Ectodermal cell (in vitro differentiated cells): ENCODE data around the gene CUX1.
"Not testable (repeated sequence)": the region's sequence is repeated elsewhere in the genome, so short reads cannot be mapped to it uniquely, and the experiment has no call there.

ENCODE experiments used
- H3K27ac ChIP-seq: 2 replicates; pipeline ENCODE4 v1.7.0; 2013; ENCODE audit warnings: mild to moderate bottlenecking, low read depth, low read length; ENCODE audit not compliant: insufficient read depth, poor library complexity, severe bottlenecking
- H3K27me3 ChIP-seq: 2 replicates; pipeline ENCODE4 v1.7.0; 2013; ENCODE audit warnings: mild to moderate bottlenecking, low read length; ENCODE audit not compliant: insufficient read depth, control insufficient read depth, poor library complexity, severe bottlenecking
- H3K36me3 ChIP-seq: one replicate; pipeline ENCODE4 v1.7.0; 2013; ENCODE audit warnings: low read length; ENCODE audit not compliant: control insufficient read depth, insufficient read depth
- H3K4me1 ChIP-seq: one replicate; pipeline ENCODE4 v1.7.0; 2013; ENCODE audit warnings: low read length; ENCODE audit not compliant: control insufficient read depth, insufficient read depth
- H3K4me3 ChIP-seq: 2 replicates; pipeline ENCODE4 v1.7.0; 2013; ENCODE audit warnings: low read depth, low read length, control low read depth; ENCODE audit not compliant: insufficient read depth
- H3K9me3 ChIP-seq: 2 replicates; pipeline ENCODE4 v1.7.0; 2013; ENCODE audit warnings: mild to moderate bottlenecking, low read length, moderate library complexity; ENCODE audit not compliant: control insufficient read depth
- WGBS, 2 experiments: methylation state at CpG; one replicate each; pipeline ENCODE4 v1.1.7; 2013; ENCODE audit warnings: missing lambda C conversion rate in 2 of 2; 5-methylcytosine and 5-hydroxymethylcytosine counted together

Gene CUX1

GRCh38 chr7:101862280-101863220 is 45.1 kb downstream of the CUX1 start:
- 74 to 76% methylated on average over 16 to 18 of the region's 18 CpGs for WGBS, 2 experiments
- no peaks in the 10 kb centered on the region for H3K9me3 ChIP-seq
- H3K4me3 ChIP-seq = no peak overlapping the region
- H3K27ac ChIP-seq = peak overlapping the region; percentile 48
- peaks cover 16% of the 10 kb centered on the region for H3K4me1 ChIP-seq
- no peaks in the 10 kb centered on the region for H3K36me3 ChIP-seq
- H3K27me3 ChIP-seq = no peaks in the 10 kb centered on the region

GRCh38 chr7:101863598-101863997 is 46.2 kb downstream of the CUX1 start:
- Histone ChIP-seq H3K27me3 (no peaks in the 10 kb centered on the region), H3K4me1 (peaks cover 13% of the 10 kb centered on the region), H3K36me3 (peaks cover 3% of the 10 kb centered on the region), H3K4me3 (no peak overlapping the region), H3K27ac (no peak overlapping the region), H3K9me3 (no peaks in the 10 kb centered on the region)
- 94 to 95% methylated on average over 6 of the region's 6 CpGs for WGBS, 2 experiments

GRCh38 chr7:101864039-101864438 is 46.6 kb downstream of the CUX1 start:
- H3K4me3 ChIP-seq = no peak overlapping the region
- WGBS, 2 experiments = 78 to 83% methylated on average over 4 of the region's 4 CpGs
- H3K27me3 ChIP-seq = no peaks in the 10 kb centered on the region
- peaks cover 3% of the 10 kb centered on the region for H3K36me3 ChIP-seq
- no peaks in the 10 kb centered on the region for H3K9me3 ChIP-seq
- peaks cover 9% of the 10 kb centered on the region for H3K4me1 ChIP-seq
- H3K27ac ChIP-seq = no peak overlapping the region

GRCh38 chr7:101865031-101865430 is 47.6 kb downstream of the CUX1 start:
- Histone ChIP-seq H3K4me1 (peaks cover 9% of the 10 kb centered on the region), H3K27me3 (no peaks in the 10 kb centered on the region), H3K9me3 (no peaks in the 10 kb centered on the region), H3K27ac (no peak overlapping the region), H3K4me3 (no peak overlapping the region), H3K36me3 (peaks cover 3% of the 10 kb centered on the region)
- 92 to 93% methylated on average over 7 of the region's 7 CpGs for WGBS, 2 experiments

GRCh38 chr7:101865455-101865854 is 48.0 kb downstream of the CUX1 start:
- Histone ChIP-seq H3K36me3 (peaks cover 3% of the 10 kb centered on the region), H3K4me3 (no peak overlapping the region), H3K4me1 (peaks cover 13% of the 10 kb centered on the region), H3K9me3 (no peaks in the 10 kb centered on the region), H3K27me3 (no peaks in the 10 kb centered on the region), H3K27ac (no peak overlapping the region)
- 96 to 97% methylated on average over 13 of the region's 13 CpGs for WGBS, 2 experiments

GRCh38 chr7:101866328-101866727 is 48.9 kb downstream of the CUX1 start:
- no peak overlapping the region for H3K4me3 ChIP-seq
- H3K27me3 ChIP-seq = no peaks in the 10 kb centered on the region
- no peaks in the 10 kb centered on the region for H3K9me3 ChIP-seq
- WGBS, 2 experiments = 96 to 97% methylated on average over 8 of the region's 8 CpGs
- no peak overlapping the region for H3K27ac ChIP-seq
- H3K4me1 ChIP-seq = peaks cover 17% of the 10 kb centered on the region
- peaks cover 3% of the 10 kb centered on the region for H3K36me3 ChIP-seq

- no peaks in the 10 kb centered on the region for H3K27me3 ChIP-seq
- no peak overlapping the region for H3K27ac ChIP-seq
- H3K4me3 ChIP-seq = no peak overlapping the region
- H3K4me1 ChIP-seq = peaks cover 17% of the 10 kb centered on the region
- H3K9me3 ChIP-seq = no peaks in the 10 kb centered on the region
- H3K36me3 ChIP-seq = peaks cover 3% of the 10 kb centered on the region
- WGBS, 2 experiments = 94 to 96% methylated on average over 12 of the region's 12 CpGs
Observed at GRCh38 chr7:101867265-101867664, 49.8 kb downstream of the CUX1 start.

- not testable (repeated sequence) for H3K27ac ChIP-seq, H3K9me3 ChIP-seq, H3K4me3 ChIP-seq, H3K36me3 ChIP-seq, H3K27me3 ChIP-seq
- H3K4me1 ChIP-seq = peaks cover 14% of the 10 kb centered on the region
- WGBS, 2 experiments = 93 to 94% methylated on average over 6 of the region's 6 CpGs
Observed at GRCh38 chr7:101867681-101868080, 50.3 kb downstream of the CUX1 start.

- 83 to 84% methylated on average over 11 of the region's 11 CpGs for WGBS, 2 experiments
- no peaks in the 10 kb centered on the region for H3K9me3 ChIP-seq
- H3K27me3 ChIP-seq = no peaks in the 10 kb centered on the region
- H3K4me1 ChIP-seq = peaks cover 11% of the 10 kb centered on the region
- H3K36me3 ChIP-seq = peaks cover 3% of the 10 kb centered on the region
- H3K27ac ChIP-seq = no peak overlapping the region
- no peak overlapping the region for H3K4me3 ChIP-seq
Observed at GRCh38 chr7:101868191-101868950, 50.9 kb downstream of the CUX1 start.
